GM10266 (cell line): ENCODE data around the gene BCL2.

Source experiments
- DNase-seq: peaks from one replicate; pipeline ENCODE4 v3.0.0; 2012; ENCODE audit errors: extremely low spot score
- CTCF ChIP-seq: IDR thresholded peaks from 2 replicates; pipeline ENCODE4 v1.5.1; 2012; ENCODE audit warnings: mild to moderate bottlenecking, low read depth; ENCODE audit not compliant: control insufficient read depth, insufficient read depth; ENCODE audit errors: missing control alignments

BCL2 gene

GRCh38 chr18:63267975-63268721 is 51.4 kb downstream of the BCL2 start:
- DNase-seq, result no peak
- no peak for TF ChIP-seq CTCF

DNA sequence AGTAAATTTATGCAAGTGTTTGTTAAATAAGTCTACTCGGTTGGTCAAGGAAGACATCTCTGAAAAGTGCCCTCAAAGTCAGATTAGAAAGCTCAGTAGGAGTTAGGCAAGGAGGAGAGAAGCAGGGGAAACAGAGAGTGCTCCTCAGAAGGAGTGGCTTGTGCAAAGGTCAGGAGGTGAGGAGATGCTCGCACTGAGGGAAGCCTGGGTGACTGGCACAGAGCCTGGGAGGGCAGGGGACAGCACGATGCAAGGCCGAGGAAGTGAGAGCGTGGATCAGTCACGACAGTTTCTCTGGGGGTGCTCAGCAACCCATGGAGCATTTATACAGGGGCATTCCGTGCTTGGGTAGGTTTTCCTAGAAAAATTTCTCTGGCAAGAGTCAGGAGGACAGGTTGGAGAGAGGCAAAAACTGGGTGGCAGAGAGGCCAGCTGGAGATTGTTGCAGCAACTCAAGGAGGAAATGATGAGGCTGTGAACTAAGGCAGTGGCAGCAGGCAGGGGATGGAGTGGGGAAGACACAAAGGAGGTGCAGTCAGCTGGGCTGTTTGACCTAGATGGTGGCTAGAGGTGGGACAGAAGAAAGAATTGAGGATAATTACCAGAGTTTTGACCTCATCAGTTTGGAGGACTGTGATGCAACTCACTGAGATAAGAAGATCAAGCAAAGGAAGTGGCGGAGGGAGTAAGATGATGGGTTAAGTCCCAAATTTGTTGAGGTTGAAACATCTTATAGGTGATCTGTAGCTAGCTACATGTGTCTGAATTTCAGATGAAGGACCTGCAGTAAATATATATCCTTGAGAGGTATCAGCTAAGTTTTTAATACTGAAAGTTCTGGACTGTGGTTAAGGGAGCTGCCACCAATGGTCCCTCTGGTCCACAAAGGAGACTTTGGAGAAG is 52.4 kb downstream of the BCL2 start:
- DNase-seq, result no peak
- no peak for TF ChIP-seq CTCF

DNA sequence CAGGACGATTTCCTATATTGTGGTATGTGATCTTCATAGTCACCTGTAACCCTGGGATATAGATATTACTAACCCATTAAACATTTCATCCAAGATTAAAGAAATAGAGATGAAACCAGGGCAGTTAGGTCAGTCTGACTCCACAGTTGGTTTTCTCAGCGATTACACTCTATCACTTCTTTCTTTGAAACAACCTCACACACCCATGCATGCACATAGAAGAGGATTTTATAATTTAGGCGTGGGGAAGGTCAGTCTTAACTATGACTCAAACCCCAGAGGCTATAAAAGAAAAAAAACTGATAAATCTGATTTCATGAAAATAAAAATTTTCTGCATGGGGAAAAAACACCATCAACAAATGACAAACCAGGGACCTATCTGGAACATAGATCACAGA is 54.2 kb downstream of the BCL2 start:
- no peak for TF ChIP-seq CTCF
- DNase-seq, result no peak

DNA sequence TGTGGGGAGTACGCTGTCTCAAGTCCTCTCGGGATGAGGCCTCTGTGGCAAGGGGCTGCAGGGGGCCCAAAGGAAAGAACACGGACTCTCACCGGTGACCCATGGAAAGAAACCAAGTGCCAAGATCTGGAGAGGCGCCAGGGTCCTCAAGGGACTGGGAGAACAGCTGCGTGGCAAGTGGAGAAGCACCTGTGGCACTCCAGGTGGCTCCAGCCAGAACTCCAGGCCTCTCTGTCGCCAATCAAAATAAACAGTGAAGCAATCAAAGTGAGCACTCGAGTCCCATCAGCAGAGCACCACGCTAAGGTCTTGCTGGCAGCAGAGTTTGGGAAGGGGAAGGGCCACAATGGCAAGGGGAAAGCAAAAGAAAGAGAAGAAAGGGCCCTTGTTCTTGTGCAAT is 54.7 kb downstream of the BCL2 start:
- TF ChIP-seq CTCF, result no peak
- DNase-seq, result no peak

GRCh38 chr18:63263444-63263843 is 56.1 kb downstream of the BCL2 start:
- DNase-seq, result no peak
- TF ChIP-seq CTCF, result no peak

- no peak for TF ChIP-seq CTCF
- no peak for DNase-seq
Measured at GRCh38 chr18:63262369-63263335, 56.9 kb downstream of the BCL2 start.
